Suprapubic skin (tissue), 4 donors: ENCODE data around the gene MAPK14.
"Not testable (repeated sequence)": the region's sequence is repeated elsewhere in the genome, so short reads cannot be mapped to it uniquely, and the experiment has no call there.

Source experiments
- POLR2A ChIP-seq, 2 donors: fragments of 450-650 bp; IDR thresholded peaks; one replicate each; pipeline ENCODE4 v1.6.1; 2017; ENCODE audit warnings: antibody characterized with exemption in 2 of 2, mild to moderate bottlenecking in 2 of 2, moderate library complexity in 2 of 2
- POLR2AphosphoS5 ChIP-seq, 3 donors: sonication (generic); formaldehyde crosslinking; IDR thresholded peaks; one replicate each; pipeline ENCODE4 v1.6.1; 2017; ENCODE audit warnings: antibody characterized with exemption in 3 of 3
- TF ChIP-seq, protein P1 (sequence below), 2 donors: fragments of 200-600 bp in 1 of 2; fragments of 450-650 bp in 1 of 2; sonication (generic) in 1 of 2; IDR thresholded peaks; one replicate each; pipeline ENCODE4 v1.5.1; 2016 to 2019; ENCODE audit warnings: antibody characterized with exemption in 2 of 2, mild to moderate bottlenecking in 1 of 2, moderate library complexity in 1 of 2

GRCh38 chr6:36088204-36088603 lies 60.6 kb downstream of the MAPK14 start:
- TF ChIP-seq, protein P1, sequence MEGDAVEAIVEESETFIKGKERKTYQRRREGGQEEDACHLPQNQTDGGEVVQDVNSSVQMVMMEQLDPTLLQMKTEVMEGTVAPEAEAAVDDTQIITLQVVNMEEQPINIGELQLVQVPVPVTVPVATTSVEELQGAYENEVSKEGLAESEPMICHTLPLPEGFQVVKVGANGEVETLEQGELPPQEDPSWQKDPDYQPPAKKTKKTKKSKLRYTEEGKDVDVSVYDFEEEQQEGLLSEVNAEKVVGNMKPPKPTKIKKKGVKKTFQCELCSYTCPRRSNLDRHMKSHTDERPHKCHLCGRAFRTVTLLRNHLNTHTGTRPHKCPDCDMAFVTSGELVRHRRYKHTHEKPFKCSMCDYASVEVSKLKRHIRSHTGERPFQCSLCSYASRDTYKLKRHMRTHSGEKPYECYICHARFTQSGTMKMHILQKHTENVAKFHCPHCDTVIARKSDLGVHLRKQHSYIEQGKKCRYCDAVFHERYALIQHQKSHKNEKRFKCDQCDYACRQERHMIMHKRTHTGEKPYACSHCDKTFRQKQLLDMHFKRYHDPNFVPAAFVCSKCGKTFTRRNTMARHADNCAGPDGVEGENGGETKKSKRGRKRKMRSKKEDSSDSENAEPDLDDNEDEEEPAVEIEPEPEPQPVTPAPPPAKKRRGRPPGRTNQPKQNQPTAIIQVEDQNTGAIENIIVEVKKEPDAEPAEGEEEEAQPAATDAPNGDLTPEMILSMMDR (IDR thresholded peaks at IDR 0.05), result not testable (repeated sequence)
- not testable (repeated sequence) for TF ChIP-seq POLR2A, POLR2AphosphoS5 (IDR thresholded peaks at IDR 0.05)
